GM10266 (cell line): Measurements from ENCODE around the gene FBXO10.

ENCODE experiments used
- DNase-seq: peaks from one replicate; pipeline ENCODE4 v3.0.0; 2012; ENCODE audit errors: extremely low spot score
- TF ChIP-seq, protein P1 (sequence below): IDR thresholded peaks from 2 replicates; pipeline ENCODE4 v1.5.1; 2012; ENCODE audit warnings: mild to moderate bottlenecking, low read depth; ENCODE audit not compliant: control insufficient read depth, insufficient read depth; ENCODE audit errors: missing control alignments

The FBXO10 gene

DNA sequence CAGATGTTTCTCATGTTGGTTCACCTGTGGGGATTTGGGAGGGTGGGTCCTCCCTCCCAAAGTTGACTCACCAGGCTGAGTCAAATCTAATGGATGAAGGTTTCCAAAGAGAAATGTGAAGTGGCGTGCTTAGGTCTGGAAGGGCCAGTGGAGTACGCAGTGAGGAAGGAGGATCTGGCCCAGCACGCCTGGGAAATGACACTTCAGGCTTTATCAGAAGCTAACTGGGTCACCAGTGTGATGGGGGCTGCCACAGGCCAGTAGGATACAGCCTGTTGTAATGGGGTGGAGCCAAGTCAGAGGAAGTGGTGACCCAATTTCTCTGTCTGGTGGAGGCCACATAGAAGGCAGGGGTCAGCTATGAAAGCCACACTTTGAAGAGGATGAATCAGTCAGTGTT lies 72.4 kb downstream of the FBXO10 start:
- no peak for DNase-seq
- TF ChIP-seq, protein P1, sequence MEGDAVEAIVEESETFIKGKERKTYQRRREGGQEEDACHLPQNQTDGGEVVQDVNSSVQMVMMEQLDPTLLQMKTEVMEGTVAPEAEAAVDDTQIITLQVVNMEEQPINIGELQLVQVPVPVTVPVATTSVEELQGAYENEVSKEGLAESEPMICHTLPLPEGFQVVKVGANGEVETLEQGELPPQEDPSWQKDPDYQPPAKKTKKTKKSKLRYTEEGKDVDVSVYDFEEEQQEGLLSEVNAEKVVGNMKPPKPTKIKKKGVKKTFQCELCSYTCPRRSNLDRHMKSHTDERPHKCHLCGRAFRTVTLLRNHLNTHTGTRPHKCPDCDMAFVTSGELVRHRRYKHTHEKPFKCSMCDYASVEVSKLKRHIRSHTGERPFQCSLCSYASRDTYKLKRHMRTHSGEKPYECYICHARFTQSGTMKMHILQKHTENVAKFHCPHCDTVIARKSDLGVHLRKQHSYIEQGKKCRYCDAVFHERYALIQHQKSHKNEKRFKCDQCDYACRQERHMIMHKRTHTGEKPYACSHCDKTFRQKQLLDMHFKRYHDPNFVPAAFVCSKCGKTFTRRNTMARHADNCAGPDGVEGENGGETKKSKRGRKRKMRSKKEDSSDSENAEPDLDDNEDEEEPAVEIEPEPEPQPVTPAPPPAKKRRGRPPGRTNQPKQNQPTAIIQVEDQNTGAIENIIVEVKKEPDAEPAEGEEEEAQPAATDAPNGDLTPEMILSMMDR = no peak

DNA sequence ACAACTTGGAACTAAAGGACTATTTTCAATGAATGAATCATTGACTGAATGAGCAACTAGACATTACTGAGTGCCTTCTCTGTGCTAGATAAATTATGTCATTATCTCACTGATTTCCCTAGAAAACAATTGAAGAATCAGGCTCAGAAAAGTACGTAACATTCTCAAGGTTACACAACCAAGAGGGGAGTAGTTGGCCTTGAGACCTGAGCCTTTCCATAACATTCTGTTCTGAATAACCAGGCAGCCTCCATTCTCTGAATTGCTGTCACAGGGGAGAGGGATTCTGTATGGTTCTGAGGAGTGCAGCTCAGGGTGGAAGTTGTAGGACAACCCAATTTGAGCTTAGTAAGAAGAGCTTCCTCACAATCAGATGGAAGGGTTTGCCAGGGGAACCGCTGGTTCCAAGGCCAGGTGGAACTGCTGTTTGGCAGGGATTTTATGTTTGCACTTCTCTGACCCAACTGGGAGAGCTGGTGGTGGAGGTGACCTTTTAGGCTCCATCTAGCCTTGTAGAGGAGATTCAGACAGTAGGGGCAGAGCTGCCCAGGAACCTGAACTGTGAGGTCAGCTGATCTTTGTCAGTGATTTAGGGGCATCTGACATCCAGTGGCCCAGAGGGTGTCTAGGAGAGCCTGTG lies 74.1 kb downstream of the FBXO10 start:
- DNase-seq = no peak
- TF ChIP-seq, protein P1 = no peak

DNA sequence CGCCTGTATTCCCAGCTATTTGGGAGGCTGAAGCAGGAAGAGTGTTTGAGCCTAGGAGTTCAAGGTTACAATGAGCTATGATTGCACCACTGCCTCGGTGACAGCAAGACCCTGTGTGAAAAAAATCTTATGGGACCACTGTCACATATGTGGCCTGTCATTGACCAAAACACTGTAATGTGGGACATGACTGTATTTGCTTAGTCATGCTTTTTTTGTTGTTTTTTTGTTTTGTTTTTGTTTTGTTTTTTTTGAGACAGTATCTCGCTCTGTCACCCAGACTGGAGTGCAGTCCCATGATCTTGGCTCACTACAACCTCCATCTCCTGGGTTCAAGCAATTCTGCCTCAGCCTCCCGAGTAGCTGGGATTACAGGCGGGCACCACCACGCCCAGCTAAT lies 76.9 kb downstream of the FBXO10 start:
- no peak for DNase-seq
- TF ChIP-seq, protein P1 = no peak

DNA sequence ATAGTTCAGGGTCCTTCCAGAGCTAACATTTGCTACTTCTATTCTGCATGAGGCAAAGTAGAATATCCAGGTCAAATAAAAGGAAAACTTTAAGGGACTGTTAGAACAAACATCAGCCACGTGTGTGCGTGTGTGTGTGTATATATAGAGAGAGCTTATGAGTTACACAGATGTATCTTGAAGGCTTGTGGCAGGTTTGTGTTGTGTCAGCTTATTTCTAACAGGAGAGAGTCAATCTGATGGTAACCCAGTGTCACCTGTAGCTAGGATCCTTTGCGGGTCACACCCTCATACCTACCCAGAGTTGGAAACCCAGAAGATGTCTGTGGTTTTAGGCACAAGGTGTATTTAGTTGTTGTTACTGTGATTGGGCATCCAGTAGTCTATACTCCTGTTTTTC lies 77.7 kb downstream of the FBXO10 start:
- DNase-seq = no peak
- TF ChIP-seq, protein P1 = no peak

DNA sequence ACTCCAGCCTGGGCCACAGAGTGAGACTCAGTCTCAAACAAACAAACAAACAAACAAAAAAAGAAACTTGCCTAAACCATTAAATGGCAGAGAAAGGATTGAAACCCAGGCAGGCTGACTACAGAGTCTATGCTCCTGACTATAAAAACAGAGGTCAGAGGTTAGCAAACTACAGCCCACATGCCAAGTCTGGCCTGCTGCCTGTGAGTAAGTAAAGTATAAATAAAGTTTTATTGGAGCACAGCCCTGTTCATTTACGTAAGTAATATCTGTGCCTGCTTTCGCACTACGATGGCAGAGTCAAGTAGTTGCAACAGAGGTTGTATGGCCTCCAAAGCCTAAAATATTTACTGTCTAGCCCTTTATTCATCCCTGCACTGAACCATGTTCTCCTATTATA lies 78.9 kb downstream of the FBXO10 start:
- DNase-seq = no peak
- TF ChIP-seq, protein P1 = no peak

DNA sequence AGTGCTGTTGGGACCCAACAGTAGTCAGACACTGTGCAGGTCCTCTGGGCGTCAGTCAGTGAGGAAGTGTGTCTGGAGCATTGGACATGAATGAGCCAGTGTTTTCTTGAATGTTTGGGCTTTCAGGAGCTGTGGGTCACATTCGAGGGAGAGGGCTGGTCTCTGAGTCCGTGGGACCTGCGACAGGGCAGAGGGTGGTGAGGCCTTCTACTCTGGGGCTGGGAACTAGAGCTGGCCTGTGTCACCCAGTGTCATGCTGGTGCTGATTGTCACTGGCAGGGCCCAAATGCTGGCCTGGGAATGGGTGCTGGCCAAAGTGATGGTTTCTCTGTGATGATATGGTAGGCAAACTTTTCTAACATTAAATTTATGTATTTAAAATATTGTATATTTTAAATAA lies 80.2 kb downstream of the FBXO10 start:
- TF ChIP-seq, protein P1 = no peak
- no peak for DNase-seq

DNA sequence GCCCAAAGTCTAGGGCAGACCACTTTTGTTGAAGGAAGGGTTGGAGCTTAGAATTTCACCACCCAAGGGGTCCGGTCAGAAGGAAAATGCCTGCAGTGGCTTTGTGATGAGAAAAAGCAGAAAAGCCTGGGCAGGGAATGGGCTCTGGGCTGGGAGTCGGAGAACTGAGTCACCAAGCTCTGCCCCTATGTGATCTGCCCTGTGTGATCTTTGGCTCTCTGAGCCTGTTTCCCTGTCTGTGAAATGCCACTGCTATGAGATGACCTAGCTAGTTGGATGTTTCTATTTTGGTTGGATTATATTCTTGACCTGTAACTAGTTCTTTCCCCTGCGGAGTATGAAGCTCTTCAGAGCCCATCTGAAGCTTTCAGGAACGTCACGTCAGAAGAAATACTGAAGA lies 80.6 kb downstream of the FBXO10 start:
- TF ChIP-seq, protein P1 = no peak
- DNase-seq = no peak
